Nephron progenitor cell (in vitro differentiated cells): ENCODE measurements around the gene NOL9.

ENCODE experiments used
- DNase-seq: peaks from one replicate; pipeline ENCODE4 v3.0.0; 2021
- H3K27ac Mint-ChIP-seq: 2 replicates; pipeline ENCODE4 v1.8.0; 2021; ENCODE audit warnings: mild to moderate bottlenecking, moderate library complexity, mixed read lengths
- H3K27me3 Mint-ChIP-seq: 2 replicates; pipeline ENCODE4 v1.8.0; 2021; ENCODE audit warnings: mild to moderate bottlenecking, low read depth, mixed read lengths; ENCODE audit not compliant: poor library complexity
- H3K36me3 Mint-ChIP-seq: 2 replicates; pipeline ENCODE4 v1.8.0; 2021; ENCODE audit warnings: low read depth, mixed read lengths
- H3K4me1 Mint-ChIP-seq: 2 replicates; pipeline ENCODE4 v1.8.0; 2021; ENCODE audit warnings: mixed read lengths
- H3K4me3 Mint-ChIP-seq: 2 replicates; pipeline ENCODE4 v1.8.0; 2021; ENCODE audit warnings: mild to moderate bottlenecking, moderate library complexity, mixed read lengths
- H3K9me3 Mint-ChIP-seq: 2 replicates; pipeline ENCODE4 v1.8.0; 2021; ENCODE audit warnings: mild to moderate bottlenecking, moderate library complexity, mixed read lengths
- TF ChIP-seq, protein P1 (sequence below): fragments of 200-600 bp; sonication (generic); IDR thresholded peaks from 2 replicates; pipeline ENCODE4 v1.5.0; 2021; ENCODE audit warnings: antibody characterized with exemption

Gene NOL9

DNA sequence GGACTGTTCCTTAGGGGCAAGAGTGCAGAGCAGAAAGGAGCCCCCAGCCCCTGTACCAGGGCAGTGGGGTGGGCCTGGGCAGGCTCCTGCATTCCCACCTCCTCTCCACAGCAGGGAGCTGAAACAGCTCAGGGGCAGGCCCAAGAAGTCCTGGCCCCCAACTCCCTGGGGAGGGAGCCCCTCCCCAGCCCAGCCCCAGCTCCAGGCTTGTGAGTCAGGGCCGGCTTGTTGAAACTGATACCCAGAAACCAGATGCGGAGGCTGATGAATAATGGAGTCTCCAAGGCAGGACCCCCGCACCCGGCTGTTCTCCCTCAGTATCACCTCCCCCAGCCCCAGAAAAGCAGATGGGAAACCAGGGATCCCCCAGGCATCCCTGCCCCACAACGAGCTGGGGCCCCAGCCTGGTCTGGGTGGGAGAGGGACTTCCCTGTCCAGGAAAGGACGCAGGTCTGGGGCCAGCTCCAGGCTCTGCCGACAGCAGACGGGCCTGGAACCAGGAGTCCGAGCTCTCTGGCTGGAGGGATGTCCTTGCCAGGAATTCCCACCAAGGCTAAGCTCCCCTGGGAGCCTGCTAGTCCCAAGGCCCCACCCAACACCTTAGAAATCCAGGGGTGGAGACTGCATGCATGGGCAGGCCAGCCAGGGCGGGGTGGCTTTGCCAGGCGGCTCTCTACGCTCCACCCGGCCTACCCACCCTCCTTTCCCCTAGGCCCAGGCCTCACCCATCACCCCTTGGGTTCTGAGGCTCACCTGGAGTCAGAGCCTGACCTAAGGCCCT lies 65.5 kb downstream of the NOL9 start:
- TF ChIP-seq, protein P1, sequence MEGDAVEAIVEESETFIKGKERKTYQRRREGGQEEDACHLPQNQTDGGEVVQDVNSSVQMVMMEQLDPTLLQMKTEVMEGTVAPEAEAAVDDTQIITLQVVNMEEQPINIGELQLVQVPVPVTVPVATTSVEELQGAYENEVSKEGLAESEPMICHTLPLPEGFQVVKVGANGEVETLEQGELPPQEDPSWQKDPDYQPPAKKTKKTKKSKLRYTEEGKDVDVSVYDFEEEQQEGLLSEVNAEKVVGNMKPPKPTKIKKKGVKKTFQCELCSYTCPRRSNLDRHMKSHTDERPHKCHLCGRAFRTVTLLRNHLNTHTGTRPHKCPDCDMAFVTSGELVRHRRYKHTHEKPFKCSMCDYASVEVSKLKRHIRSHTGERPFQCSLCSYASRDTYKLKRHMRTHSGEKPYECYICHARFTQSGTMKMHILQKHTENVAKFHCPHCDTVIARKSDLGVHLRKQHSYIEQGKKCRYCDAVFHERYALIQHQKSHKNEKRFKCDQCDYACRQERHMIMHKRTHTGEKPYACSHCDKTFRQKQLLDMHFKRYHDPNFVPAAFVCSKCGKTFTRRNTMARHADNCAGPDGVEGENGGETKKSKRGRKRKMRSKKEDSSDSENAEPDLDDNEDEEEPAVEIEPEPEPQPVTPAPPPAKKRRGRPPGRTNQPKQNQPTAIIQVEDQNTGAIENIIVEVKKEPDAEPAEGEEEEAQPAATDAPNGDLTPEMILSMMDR, result no peak
- Mint-ChIP-seq H3K27ac (no peak overlapping the region), H3K36me3 (no peaks in the 10 kb centered on the region), H3K9me3 (no peaks in the 10 kb centered on the region), H3K4me1 (peaks cover 41% of the 10 kb centered on the region), H3K4me3 (no peak overlapping the region), H3K27me3 (peaks cover 26% of the 10 kb centered on the region)
- peak; percentile 33 for DNase-seq

DNA sequence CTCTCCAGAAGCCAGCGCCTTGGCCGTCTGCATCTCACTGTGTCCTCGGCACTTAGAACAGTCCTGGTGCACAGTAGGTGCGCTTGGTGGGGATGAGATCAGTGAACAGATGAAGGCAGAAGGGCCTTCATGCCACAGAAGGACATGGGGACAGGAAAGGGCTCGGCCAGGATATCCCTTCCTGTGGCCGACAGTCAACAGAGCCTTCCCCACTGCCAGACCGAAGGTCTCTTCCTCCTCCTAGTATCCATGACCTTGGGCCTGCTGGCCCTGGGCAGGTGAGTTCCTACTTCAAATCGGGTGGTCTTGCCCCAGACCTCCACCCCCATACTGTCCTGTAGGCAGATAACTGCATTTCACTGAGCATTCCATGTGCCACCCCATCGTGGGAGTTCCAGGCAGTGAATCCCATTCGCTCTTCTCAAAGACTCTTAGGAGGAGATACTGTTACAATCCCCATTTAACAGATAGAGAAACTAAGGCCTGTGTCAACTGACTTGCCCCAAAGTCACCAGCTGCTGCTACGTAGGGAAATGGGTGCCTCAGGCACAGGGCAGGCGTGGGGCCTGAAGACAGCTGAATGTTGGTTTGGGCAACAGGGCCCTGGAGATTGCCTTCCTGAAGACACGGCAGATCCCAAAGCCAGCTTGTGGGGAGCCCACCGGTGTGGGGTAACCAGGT lies 66.4 kb downstream of the NOL9 start:
- H3K27ac Mint-ChIP-seq, result no peak overlapping the region
- TF ChIP-seq, protein P1, result no peak
- H3K9me3 Mint-ChIP-seq, result no peaks in the 10 kb centered on the region
- H3K4me1 Mint-ChIP-seq, result peaks cover 41% of the 10 kb centered on the region
- DNase-seq, result no peak
- no peaks in the 10 kb centered on the region for H3K36me3 Mint-ChIP-seq
- peaks cover 35% of the 10 kb centered on the region for H3K27me3 Mint-ChIP-seq
- no peak overlapping the region for H3K4me3 Mint-ChIP-seq

DNA sequence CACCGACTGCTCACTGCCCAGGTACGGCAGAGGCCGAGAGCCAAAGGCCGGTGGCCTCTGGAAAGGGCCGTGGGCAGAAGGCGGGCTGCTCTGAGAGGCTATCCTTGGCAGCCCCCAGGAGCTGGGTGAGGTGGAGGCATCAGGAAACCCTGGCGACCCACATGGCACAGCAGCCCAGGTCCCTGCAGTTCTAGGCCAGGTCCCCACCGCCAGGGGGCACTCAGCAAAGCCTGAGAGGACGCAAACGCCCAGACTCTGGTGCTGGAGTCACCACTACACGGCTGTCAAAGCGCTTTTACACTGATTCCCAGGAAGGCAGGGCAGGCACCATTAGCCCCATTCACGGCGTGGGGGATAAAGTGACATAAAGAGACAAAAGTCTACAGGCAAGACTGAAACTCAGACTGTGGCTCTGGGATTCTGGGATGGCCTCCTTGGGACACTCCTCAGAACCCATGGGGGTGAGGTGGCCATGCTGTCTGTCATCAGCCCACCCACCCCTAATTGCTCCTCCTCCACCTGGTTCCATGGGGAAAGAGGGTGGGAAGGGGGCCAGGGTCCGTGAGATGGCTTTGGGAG lies 67.8 kb downstream of the NOL9 start:
- H3K36me3 Mint-ChIP-seq, result peaks cover 4% of the 10 kb centered on the region
- peak overlapping the region; percentile 74 for H3K4me3 Mint-ChIP-seq
- H3K27ac Mint-ChIP-seq, result no peak overlapping the region
- H3K4me1 Mint-ChIP-seq, result peaks cover 40% of the 10 kb centered on the region
- H3K27me3 Mint-ChIP-seq, result peaks cover 38% of the 10 kb centered on the region
- TF ChIP-seq, protein P1, result peak; percentile 88
- H3K9me3 Mint-ChIP-seq, result no peaks in the 10 kb centered on the region
- DNase-seq, result peak; percentile 94

DNA sequence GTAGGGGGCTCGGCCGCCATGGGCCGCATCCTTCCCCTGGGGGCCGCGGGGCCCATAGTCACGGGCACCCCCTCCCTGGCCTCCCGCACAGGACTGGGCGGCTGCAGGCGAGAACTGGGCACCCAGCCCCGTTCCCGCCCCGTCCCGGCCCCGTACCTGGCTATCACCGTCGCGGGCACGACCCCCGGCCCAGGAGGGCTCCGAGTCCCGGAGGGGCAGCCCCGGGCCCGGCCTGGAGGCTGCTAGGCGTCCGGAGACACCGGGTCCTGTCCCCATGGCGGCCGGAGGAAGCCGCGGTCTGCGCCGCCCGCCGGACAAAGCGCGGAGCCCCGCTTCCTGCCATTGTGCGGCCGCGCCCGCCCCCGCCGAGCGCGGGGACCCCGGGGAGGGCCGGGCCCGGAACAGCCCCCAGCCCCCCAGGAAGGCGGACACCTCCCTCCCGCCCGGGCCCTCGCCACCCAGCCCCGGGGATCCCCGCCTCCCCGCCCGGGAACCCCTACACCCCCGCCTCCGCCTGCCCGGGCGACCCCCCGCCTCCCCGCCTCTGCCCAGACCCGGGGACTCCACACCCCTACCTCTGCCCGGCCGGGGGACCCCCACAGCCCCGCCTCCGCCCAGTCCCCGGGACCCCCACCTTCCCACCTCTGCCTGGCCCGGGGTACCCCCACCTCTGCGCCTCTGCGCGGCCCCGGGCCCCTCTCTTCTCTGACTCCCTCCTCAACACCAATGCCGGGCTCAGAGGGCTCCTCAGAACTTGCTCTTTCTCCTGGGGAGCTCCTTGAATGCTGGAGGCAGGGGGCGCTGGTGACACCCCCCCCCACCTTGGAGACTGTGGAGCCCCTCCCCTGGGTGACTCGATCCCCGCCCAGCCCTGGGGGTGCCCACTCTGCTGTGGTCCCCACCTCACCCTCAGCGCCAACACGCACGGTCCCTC lies 68.9 kb downstream of the NOL9 start:
- H3K36me3 Mint-ChIP-seq, result peaks cover 4% of the 10 kb centered on the region
- no peaks in the 10 kb centered on the region for H3K9me3 Mint-ChIP-seq
- DNase-seq, result peak; percentile 55
- TF ChIP-seq, protein P1, result no peak
- H3K4me3 Mint-ChIP-seq, result peak overlapping the region; percentile 74
- peaks cover 35% of the 10 kb centered on the region for H3K4me1 Mint-ChIP-seq
- peaks cover 42% of the 10 kb centered on the region for H3K27me3 Mint-ChIP-seq
- no peak overlapping the region for H3K27ac Mint-ChIP-seq

DNA sequence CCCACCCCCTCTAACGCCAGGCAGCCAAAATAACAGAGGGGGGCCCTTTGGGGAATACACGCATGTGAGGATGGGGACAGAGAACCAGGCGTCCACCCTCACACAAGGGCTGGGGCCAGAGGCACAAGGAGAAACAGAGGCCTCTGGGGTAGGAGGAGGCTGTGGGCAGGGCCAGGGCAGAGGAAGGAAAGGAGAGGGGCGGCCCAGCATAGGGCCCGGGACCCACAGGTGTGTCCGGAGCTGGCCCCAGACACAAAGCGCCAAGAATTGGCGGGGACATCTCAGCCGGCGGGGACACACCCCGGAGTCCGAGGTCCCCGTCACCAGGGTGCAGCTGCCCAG lies 69.5 kb downstream of the NOL9 start:
- DNase-seq, result no peak
- no peak overlapping the region for H3K27ac Mint-ChIP-seq
- TF ChIP-seq, protein P1, result no peak
- H3K9me3 Mint-ChIP-seq, result no peaks in the 10 kb centered on the region
- peaks cover 35% of the 10 kb centered on the region for H3K4me1 Mint-ChIP-seq
- H3K36me3 Mint-ChIP-seq, result peaks cover 4% of the 10 kb centered on the region
- H3K27me3 Mint-ChIP-seq, result peaks cover 42% of the 10 kb centered on the region
- H3K4me3 Mint-ChIP-seq, result peak overlapping the region; percentile 91
